Measurements from ENCODE around the gene NYAP2.

NYAP2 gene

GRCh38 chr2:225458431-225459117, 59.1 kb downstream of the NYAP2 start:
- H3K27ac ChIP-seq = no peak overlapping the region
- H3K9me3 ChIP-seq = no peaks in the 10 kb centered on the region
- H3K36me3 ChIP-seq = no peaks in the 10 kb centered on the region
- no peaks in the 10 kb centered on the region for H3K4me1 ChIP-seq
- TF ChIP-seq, protein P1, sequence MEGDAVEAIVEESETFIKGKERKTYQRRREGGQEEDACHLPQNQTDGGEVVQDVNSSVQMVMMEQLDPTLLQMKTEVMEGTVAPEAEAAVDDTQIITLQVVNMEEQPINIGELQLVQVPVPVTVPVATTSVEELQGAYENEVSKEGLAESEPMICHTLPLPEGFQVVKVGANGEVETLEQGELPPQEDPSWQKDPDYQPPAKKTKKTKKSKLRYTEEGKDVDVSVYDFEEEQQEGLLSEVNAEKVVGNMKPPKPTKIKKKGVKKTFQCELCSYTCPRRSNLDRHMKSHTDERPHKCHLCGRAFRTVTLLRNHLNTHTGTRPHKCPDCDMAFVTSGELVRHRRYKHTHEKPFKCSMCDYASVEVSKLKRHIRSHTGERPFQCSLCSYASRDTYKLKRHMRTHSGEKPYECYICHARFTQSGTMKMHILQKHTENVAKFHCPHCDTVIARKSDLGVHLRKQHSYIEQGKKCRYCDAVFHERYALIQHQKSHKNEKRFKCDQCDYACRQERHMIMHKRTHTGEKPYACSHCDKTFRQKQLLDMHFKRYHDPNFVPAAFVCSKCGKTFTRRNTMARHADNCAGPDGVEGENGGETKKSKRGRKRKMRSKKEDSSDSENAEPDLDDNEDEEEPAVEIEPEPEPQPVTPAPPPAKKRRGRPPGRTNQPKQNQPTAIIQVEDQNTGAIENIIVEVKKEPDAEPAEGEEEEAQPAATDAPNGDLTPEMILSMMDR (IDR thresholded peaks at IDR 0.05) = no peak
- intact Hi-C loops (cut with DNase I; ENCODE audit: low total_unique reads) = no loop called here
- no peak overlapping the region for H3K4me3 ChIP-seq
- DNase-seq = no peak
- no peaks in the 10 kb centered on the region for H3K27me3 ChIP-seq

DNA sequence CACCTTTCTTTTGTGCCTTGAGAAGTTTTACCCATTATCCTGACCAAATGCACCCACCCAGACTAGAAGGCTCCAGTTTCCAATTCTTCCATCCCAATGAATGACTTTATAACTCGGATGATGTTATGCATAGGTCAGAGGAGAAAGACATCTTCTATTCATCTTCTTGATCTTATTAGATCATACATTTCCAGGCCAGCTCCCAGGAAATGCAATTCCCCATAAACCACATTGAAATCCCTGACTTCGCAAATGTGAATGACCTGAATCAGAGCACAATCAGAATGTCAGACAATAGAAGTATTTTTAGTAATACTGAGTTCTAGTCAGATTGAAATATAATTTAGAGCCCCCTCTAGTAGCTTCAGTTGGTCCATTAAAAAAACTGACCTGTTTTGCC, 62.9 kb downstream of the NYAP2 start:
- Histone ChIP-seq H3K9me3 (no peaks in the 10 kb centered on the region), H3K27ac (no peak overlapping the region), H3K27me3 (no peaks in the 10 kb centered on the region), H3K36me3 (no peaks in the 10 kb centered on the region), H3K4me3 (no peak overlapping the region), H3K4me1 (no peaks in the 10 kb centered on the region)
- intact Hi-C loops (cut with DNase I; ENCODE audit: low total_unique reads) = no loop called here
- TF ChIP-seq, protein P1 (IDR thresholded peaks at IDR 0.05) = no peak
- DNase-seq = no peak

GRCh38 chr2:225462945-225463344, 63.4 kb downstream of the NYAP2 start:
- Histone ChIP-seq H3K9me3 (no peaks in the 10 kb centered on the region), H3K4me1 (no peaks in the 10 kb centered on the region), H3K36me3 (no peaks in the 10 kb centered on the region), H3K4me3 (no peak overlapping the region), H3K27me3 (no peaks in the 10 kb centered on the region), H3K27ac (no peak overlapping the region)
- intact Hi-C loops (cut with DNase I; ENCODE audit: low total_unique reads) = no loop called here
- TF ChIP-seq, protein P1 (IDR thresholded peaks at IDR 0.05) = no peak
- no peak for DNase-seq

DNA sequence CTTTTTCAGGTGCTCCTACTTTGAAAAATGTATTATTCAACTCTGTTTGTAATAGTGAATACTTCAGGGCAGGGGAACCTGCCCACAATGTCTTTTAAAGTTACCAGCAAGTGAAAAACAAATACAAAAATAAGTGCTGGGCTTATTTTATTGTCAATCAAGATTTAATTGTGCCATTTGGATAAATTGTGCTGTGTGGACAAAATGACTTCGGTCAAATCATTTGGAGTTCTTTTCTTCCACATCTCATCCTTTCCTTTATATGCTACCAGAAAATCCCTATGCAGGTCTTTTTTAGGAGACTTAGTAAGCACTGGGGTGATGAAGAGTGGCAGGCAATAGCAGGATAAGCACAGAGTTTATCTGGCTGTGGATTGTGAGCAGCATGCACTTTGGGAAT, 63.9 kb downstream of the NYAP2 start:
- Histone ChIP-seq H3K27me3 (no peaks in the 10 kb centered on the region), H3K27ac (no peak overlapping the region), H3K4me3 (no peak overlapping the region), H3K9me3 (no peaks in the 10 kb centered on the region), H3K36me3 (no peaks in the 10 kb centered on the region), H3K4me1 (no peaks in the 10 kb centered on the region)
- intact Hi-C loops (cut with DNase I; ENCODE audit: low total_unique reads) = no loop called here
- TF ChIP-seq, protein P1 (IDR thresholded peaks at IDR 0.05) = no peak
- DNase-seq = no peak

DNA sequence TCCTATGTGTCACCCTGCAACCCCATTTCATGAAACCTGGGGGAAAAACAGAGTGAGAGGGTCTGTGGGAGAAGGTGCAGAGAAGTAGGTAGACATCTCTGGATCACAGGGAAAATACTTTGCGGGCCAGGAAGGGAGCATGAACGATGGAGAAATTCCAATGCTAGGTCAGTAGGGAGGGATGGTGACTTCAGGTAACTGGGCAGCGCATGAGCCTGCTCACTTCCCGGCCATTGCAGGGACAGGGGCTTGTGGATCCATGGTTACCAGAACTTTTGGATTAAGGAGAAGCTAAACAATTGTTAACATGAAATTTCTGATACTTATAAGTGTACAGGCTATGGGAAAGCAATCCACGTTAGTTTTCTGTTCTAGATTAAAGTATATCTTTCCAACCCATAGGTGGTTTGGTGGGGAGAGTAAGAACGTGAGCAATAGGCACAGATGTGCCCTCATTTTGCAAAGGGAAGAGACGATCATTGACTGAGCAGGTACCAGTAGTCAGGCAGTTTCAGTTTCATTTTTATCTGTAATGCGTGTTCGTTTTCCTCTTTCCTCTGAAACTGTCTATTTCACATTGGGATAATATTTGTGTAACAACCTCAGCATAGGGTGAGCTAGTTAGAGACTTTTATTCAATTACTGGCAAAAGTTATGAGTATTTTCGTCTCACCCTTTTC, 65.0 kb downstream of the NYAP2 start:
- Histone ChIP-seq H3K36me3 (no peaks in the 10 kb centered on the region), H3K27ac (no peak overlapping the region), H3K27me3 (no peaks in the 10 kb centered on the region), H3K4me3 (no peak overlapping the region), H3K9me3 (no peaks in the 10 kb centered on the region), H3K4me1 (no peaks in the 10 kb centered on the region)
- TF ChIP-seq, protein P1 (IDR thresholded peaks at IDR 0.05) = no peak
- DNase-seq = no peak
- intact Hi-C loops (cut with DNase I; ENCODE audit: low total_unique reads) = no loop called here
